Neural cell (in vitro differentiated cells): Measurements from ENCODE around the gene SRCAP.

Source experiments
- CTCF ChIP-seq: fragments of 450-650 bp; IDR thresholded peaks from 2 replicates; pipeline ENCODE4 v1.5.1; 2014; ENCODE audit warnings: antibody characterized with exemption, mild to moderate bottlenecking, moderate library complexity; ENCODE audit not compliant: poor library complexity, severe bottlenecking
- REST ChIP-seq: IDR thresholded peaks from 2 replicates; pipeline ENCODE4 v1.6.1; 2012; ENCODE audit warnings: borderline replicate concordance
- TAF1 ChIP-seq: IDR thresholded peaks from 2 replicates; pipeline ENCODE4 v1.6.1; 2012; ENCODE audit warnings: low read depth

- TF ChIP-seq TAF1 (no peak), REST (no peak), CTCF (no peak)
Measured at GRCh38 chr16:30720694-30721093, 21.7 kb downstream of the SRCAP start.
